ENCODE data around the gene AHNAK2. TPM values are rescaled to one million over a fixed set of nuclear protein-coding genes. Genes with fewer than 3 reads are reported as not detected.
"Not testable (repeated sequence)": the region's sequence is repeated elsewhere in the genome, so short reads cannot be mapped to it uniquely, and the experiment has no call there.

The AHNAK2 gene
- total and polyA plus RNA-seq, 2 donors = 0.42 to 3.8 TPM

DNA sequence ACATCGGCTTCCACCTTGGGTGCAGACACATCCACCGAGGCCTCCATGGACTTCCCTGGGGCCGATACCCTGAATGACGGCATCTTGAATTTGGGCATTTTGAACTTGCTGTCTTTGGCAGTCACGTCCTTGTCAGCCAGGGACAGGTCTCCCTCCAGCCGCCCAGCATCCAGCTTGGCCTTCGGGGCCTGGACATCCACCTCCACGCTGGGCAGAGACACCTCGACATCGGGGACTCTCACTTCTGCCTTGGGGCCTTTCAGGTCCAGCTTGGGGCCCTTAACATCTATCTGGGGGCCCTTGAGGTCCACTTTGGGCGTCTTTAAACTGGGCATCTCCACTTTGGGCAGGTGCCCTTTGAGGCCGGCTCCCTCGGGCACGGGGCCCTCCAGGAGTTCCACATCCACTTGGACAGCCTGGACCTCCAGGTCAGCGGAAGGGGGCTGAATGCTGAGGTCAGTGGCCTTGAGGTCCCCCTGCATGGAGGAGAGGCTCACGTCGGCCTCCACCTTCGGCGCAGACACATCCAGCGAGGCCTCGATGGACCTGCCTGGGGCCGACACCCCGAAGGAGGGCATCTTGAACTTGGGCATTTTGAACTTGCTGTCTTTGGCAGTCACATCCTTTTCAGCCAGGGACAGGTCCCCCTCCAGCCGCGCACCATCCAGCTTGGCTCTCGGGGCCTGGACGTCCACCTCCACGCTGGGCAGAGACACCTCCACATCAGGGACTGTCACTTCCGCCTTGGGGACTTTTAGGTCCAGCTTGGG lies 33.6 kb downstream of the AHNAK2 start:
- not testable (repeated sequence) for H3K4me3 ChIP-seq (ENCODE audit: low read length in 2 of 2); DNase-seq (ENCODE audit: low read depth in 6 of 9, low spot score in 9 of 9); H3K27ac ChIP-seq (ENCODE audit: low read depth in 1 of 2, low read length in 1 of 2); H3K4me1 ChIP-seq (ENCODE audit: control insufficient read depth in 2 of 2, insufficient read depth in 2 of 2, low read length in 2 of 2); H3K36me3 ChIP-seq (ENCODE audit: control insufficient read depth in 2 of 2, insufficient read depth in 2 of 2, low read length in 1 of 2); H3K9me3 ChIP-seq (ENCODE audit: control insufficient read depth in 2 of 2, insufficient read depth in 1 of 2, low read length in 1 of 2); H3K27me3 ChIP-seq (ENCODE audit: control insufficient read depth in 2 of 2, insufficient read depth in 1 of 2, low read length in 1 of 2)
- WGBS = 96% methylated on average over 29 of the region's 29 CpGs

DNA sequence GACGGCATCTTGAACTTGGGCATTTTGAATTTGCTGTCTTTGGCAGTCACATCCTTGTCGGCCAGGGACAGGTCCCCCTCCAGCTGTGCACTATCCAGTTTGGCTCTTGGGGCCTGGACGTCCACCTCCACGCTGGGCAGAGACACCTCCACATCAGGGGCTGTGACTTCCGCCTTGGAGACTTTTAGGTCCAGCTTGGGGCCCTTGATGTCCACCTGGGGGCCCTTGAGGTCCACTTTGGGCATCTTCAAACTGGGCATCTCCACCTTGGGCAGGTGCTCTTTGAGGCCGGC lies 34.2 kb downstream of the AHNAK2 start:
- not testable (repeated sequence) for H3K36me3 ChIP-seq (ENCODE audit: control insufficient read depth in 2 of 2, insufficient read depth in 2 of 2, low read length in 1 of 2); H3K4me3 ChIP-seq (ENCODE audit: low read length in 2 of 2); DNase-seq (ENCODE audit: low read depth in 6 of 9, low spot score in 9 of 9); H3K4me1 ChIP-seq (ENCODE audit: control insufficient read depth in 2 of 2, insufficient read depth in 2 of 2, low read length in 2 of 2); H3K9me3 ChIP-seq (ENCODE audit: control insufficient read depth in 2 of 2, insufficient read depth in 1 of 2, low read length in 1 of 2); H3K27ac ChIP-seq (ENCODE audit: low read depth in 1 of 2, low read length in 1 of 2)
- WGBS = 96% methylated on average over 6 of the region's 6 CpGs
- peaks cover 0 to 13% of the 10 kb centered on the region in 2 donors for H3K27me3 ChIP-seq (ENCODE audit: control insufficient read depth in 2 of 2, insufficient read depth in 1 of 2, low read length in 1 of 2)

DNA sequence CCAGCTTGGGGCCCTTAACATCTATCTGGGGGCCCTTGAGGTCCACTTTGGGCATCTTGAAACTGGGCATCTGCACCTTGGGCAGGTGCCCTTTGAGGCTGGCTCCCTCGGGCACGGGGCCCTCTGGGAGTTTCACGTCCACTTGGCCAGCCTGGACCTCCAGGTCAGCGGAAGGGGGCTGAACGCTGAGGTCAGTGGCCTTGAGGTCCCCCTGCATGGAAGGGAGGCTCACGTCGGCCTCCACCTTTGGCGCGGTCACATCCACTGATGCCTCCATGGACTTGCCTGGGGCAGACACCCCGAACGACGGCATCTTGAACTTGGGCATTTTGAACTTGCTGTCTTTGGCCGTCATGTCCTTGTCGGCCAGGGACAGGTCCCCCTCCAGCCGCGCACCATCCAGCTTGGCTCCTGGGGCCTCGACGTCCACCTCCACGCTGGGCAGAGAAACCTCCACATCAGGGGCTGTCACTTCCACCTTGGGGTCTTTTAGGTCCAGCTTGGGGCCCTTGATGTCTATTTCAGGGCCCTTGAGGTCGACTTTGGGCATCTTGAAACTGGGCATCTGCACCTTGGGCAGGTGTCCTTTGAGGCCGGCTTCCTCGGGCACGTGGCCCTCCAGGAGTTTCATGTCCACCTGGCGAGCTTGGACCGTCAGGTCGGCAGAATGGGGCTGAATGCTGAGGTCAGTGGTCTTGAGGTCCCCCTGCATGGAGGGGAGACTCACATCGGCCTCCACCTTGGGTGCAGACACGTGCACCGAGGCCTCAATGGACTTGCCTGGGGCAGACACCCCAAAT lies 34.8 kb downstream of the AHNAK2 start:
- not testable (repeated sequence) for DNase-seq (ENCODE audit: low read depth in 6 of 9, low spot score in 9 of 9); H3K36me3 ChIP-seq (ENCODE audit: control insufficient read depth in 2 of 2, insufficient read depth in 2 of 2, low read length in 1 of 2); H3K4me1 ChIP-seq (ENCODE audit: control insufficient read depth in 2 of 2, insufficient read depth in 2 of 2, low read length in 2 of 2)

DNA sequence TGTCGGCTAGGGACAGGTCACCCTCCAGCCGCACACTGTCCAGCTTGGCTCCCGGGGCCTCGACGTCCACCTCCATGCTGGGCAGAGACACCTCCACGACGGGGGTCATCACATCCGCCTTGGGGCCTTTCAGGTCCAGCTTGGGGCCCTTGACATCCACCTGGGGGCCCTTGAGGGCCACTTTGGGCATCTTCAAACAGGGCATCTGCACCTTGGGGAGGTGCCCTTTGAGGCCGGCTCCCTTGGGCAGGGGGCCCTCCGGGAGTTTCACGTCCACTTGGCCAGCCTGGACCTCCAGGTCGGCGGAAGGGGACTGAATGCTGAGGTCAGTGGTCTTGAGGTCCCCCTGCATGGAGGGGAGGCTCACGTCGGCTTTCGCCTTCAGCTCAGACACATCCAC lies 35.6 kb downstream of the AHNAK2 start:
- peaks cover 0 to 24% of the 10 kb centered on the region in 2 donors for H3K27me3 ChIP-seq (ENCODE audit: control insufficient read depth in 2 of 2, insufficient read depth in 1 of 2, low read length in 1 of 2)
- no peak overlapping the region for H3K4me3 ChIP-seq (ENCODE audit: low read length in 2 of 2)
- DNase-seq (ENCODE audit: low read depth in 6 of 9, low spot score in 9 of 9) = no peak
- H3K9me3 ChIP-seq (ENCODE audit: control insufficient read depth in 2 of 2, insufficient read depth in 1 of 2, low read length in 1 of 2) = peaks cover 0 to 1% of the 10 kb centered on the region in 2 donors
- 97% methylated on average over 16 of the region's 16 CpGs for WGBS
- no peaks in the 10 kb centered on the region for H3K36me3 ChIP-seq (ENCODE audit: control insufficient read depth in 2 of 2, insufficient read depth in 2 of 2, low read length in 1 of 2)
- no peaks in the 10 kb centered on the region for H3K4me1 ChIP-seq (ENCODE audit: control insufficient read depth in 2 of 2, insufficient read depth in 2 of 2, low read length in 2 of 2)
- H3K27ac ChIP-seq (ENCODE audit: low read depth in 1 of 2, low read length in 1 of 2) = no peak overlapping the region

More for the DNA sequence above, 34.8 kb downstream of the AHNAK2 start:
- H3K4me3 ChIP-seq (ENCODE audit: low read length in 2 of 2); H3K27ac ChIP-seq (ENCODE audit: low read depth in 1 of 2, low read length in 1 of 2); H3K9me3 ChIP-seq (ENCODE audit: control insufficient read depth in 2 of 2, insufficient read depth in 1 of 2, low read length in 1 of 2): not testable (repeated sequence)
- WGBS = 95% methylated on average over 29 of the region's 29 CpGs
- peaks cover 0 to 17% of the 10 kb centered on the region in 2 donors for H3K27me3 ChIP-seq (ENCODE audit: control insufficient read depth in 2 of 2, insufficient read depth in 1 of 2, low read length in 1 of 2)

DNA sequence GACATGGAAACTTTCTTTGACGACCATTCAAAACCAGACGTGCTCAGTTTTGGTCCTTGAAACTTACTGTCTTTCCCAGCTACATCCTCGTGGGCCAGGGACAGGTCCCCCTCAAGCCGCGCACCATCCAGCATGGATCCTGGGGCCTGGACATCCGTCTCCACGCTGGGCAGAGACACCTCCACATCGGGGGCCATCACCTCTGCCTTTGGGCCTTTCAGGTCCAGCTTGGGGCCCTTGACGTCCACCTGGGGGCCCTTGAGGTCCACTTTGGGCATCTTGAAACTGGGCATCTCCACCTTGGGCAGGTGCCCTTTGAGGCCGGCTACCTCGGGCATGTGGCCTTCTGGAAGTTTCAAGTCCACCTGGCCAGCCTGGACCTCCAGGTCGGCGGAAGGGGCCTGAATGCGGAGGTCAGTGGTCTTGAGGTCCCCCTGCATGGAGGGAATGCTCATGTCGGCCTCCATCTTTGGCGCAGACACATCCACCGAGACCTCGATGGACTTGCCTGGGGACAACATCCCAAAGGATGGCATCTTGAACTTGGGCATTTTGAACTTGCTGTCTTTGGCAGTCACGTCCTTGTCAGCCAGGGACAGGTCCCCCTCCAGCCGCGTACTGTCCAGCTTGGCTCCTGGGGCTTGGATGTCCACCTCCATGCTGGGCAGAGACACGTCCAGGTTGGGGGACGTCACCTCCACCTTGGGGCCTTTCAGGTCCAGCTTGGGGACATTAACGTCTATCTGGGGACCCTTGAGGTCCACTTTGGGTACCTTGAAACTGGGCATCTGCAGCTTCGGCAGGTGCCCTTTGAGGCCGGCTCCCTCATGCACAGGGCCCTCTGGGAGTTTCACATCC lies 36.4 kb downstream of the AHNAK2 start:
- Histone ChIP-seq H3K9me3 (ENCODE audit: control insufficient read depth in 2 of 2, insufficient read depth in 1 of 2, low read length in 1 of 2) (peaks cover 0 to 1% of the 10 kb centered on the region in 2 donors), H3K36me3 (ENCODE audit: control insufficient read depth in 2 of 2, insufficient read depth in 2 of 2, low read length in 1 of 2) (no peaks in the 10 kb centered on the region), H3K27me3 (ENCODE audit: control insufficient read depth in 2 of 2, insufficient read depth in 1 of 2, low read length in 1 of 2) (peaks cover 0 to 29% of the 10 kb centered on the region in 2 donors), H3K4me1 (ENCODE audit: control insufficient read depth in 2 of 2, insufficient read depth in 2 of 2, low read length in 2 of 2) (no peaks in the 10 kb centered on the region), H3K4me3 (ENCODE audit: low read length in 2 of 2) (no peak overlapping the region), H3K27ac (ENCODE audit: low read depth in 1 of 2, low read length in 1 of 2) (no peak overlapping the region)
- DNase-seq (ENCODE audit: low read depth in 6 of 9, low spot score in 9 of 9) = no peak
- 96% methylated on average over 26 of the region's 26 CpGs for WGBS

DNA sequence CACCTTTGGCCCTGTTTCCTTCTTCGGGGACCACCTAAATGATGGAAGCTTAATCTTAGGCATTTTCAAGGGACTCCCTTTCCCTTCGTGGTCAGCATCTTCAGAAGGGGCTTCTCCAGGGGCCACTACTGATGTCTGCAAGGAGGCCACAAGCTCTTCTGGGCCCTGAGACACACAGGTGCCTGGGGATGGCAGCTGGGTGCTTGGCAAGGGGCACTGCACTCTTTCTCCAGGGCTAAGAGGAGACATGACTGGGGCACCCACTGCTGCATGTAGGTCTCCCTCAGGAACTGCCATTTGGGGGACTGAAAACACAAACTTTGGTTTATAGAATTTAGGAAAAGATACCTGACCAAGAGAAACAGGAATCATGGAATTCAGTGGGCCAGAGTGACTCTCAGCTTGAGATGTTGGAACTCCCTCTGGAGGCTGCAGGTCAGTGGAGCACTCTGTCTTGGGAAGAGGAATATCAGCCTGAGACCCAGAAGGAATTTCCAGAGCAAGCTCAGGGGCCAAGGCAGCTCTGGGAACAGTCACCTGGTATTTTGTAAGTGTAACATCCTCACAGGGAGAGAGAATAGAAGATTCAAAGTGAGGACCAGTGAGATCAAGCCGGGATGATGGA lies 37.5 kb downstream of the AHNAK2 start:
- Histone ChIP-seq H3K27ac (ENCODE audit: low read depth in 1 of 2, low read length in 1 of 2) (no peak overlapping the region), H3K4me3 (ENCODE audit: low read length in 2 of 2) (no peak overlapping the region), H3K9me3 (ENCODE audit: control insufficient read depth in 2 of 2, insufficient read depth in 1 of 2, low read length in 1 of 2) (peaks cover 0 to 1% of the 10 kb centered on the region in 2 donors), H3K4me1 (ENCODE audit: control insufficient read depth in 2 of 2, insufficient read depth in 2 of 2, low read length in 2 of 2) (no peaks in the 10 kb centered on the region), H3K27me3 (ENCODE audit: control insufficient read depth in 2 of 2, insufficient read depth in 1 of 2, low read length in 1 of 2) (peaks cover 0 to 40% of the 10 kb centered on the region in 2 donors), H3K36me3 (ENCODE audit: control insufficient read depth in 2 of 2, insufficient read depth in 2 of 2, low read length in 1 of 2) (no peaks in the 10 kb centered on the region)
- 90% methylated on average over 3 of the region's 3 CpGs for WGBS
- DNase-seq (ENCODE audit: low read depth in 6 of 9, low spot score in 9 of 9) = no peak

DNA sequence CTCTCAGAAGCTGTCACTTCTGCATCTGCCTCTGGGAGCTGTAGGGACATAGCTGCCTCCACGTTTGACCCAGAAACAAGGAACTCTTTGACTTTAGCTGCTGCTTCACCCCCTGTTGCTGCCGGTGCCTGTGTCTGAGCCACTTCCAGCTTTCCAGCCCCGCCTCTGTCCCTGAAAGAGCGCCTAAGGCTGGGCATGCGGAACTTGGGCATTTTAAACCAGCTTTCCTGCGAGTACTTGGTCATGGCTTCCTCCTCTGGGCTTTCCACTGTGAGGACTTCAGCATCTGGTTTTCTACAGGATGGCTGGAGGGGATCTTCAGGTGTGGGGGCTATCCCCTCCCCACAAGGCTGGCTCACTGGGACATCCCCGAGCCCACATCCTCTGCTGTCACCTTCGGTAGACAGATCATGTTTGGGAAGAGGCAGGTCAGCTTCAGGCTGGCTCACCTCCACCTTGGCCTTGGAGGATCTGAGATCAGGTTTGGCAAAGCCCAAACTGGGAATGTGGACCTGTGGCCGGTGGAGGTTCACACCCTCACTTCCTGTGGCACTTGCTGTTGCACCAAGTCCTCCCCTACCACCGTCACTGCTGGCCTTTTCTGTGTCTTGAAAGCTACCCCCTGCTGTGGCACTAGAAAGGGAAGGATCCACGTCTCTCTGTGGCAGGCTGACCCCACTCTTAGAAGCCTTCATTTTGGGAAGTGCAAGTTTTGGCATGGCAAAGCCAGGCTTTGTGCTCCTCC lies 38.3 kb downstream of the AHNAK2 start:
- no peaks in the 10 kb centered on the region for H3K36me3 ChIP-seq (ENCODE audit: control insufficient read depth in 2 of 2, insufficient read depth in 2 of 2, low read length in 1 of 2)
- DNase-seq (ENCODE audit: low read depth in 6 of 9, low spot score in 9 of 9) = no peak
- H3K4me3 ChIP-seq (ENCODE audit: low read length in 2 of 2) = no peak overlapping the region
- WGBS = 89% methylated on average over 11 of the region's 11 CpGs
- H3K9me3 ChIP-seq (ENCODE audit: control insufficient read depth in 2 of 2, insufficient read depth in 1 of 2, low read length in 1 of 2) = peaks cover 0 to 1% of the 10 kb centered on the region in 2 donors
- no peaks in the 10 kb centered on the region for H3K4me1 ChIP-seq (ENCODE audit: control insufficient read depth in 2 of 2, insufficient read depth in 2 of 2, low read length in 2 of 2)
- H3K27ac ChIP-seq (ENCODE audit: low read depth in 1 of 2, low read length in 1 of 2) = no peak overlapping the region
- H3K27me3 ChIP-seq (ENCODE audit: control insufficient read depth in 2 of 2, insufficient read depth in 1 of 2, low read length in 1 of 2) = peaks cover 0 to 47% of the 10 kb centered on the region in 2 donors

DNA sequence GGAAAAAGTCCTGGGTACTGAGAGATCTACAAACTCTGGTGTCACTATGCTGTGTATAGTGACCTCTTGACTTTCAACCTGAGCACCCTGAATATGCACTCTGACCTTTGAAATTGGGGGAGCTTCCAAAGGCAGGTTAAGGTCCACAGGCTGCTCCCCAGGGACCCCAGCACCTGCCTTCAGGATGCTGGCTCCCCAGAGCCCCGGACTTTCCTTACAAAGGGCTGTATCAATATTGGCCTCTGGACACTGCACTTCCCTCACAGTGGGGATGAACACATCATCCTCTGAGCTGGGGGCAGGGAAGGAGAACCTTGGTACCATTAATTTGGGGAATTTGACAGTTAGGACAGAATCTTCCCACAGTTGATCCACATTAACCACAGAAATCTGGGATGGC lies 39.2 kb downstream of the AHNAK2 start:
- H3K4me3 ChIP-seq (ENCODE audit: low read length in 2 of 2) = no peak overlapping the region
- 95% methylated on average over 1 of the region's 1 CpG for WGBS
- H3K27ac ChIP-seq (ENCODE audit: low read depth in 1 of 2, low read length in 1 of 2) = no peak overlapping the region
- H3K4me1 ChIP-seq (ENCODE audit: control insufficient read depth in 2 of 2, insufficient read depth in 2 of 2, low read length in 2 of 2) = no peaks in the 10 kb centered on the region
- H3K9me3 ChIP-seq (ENCODE audit: control insufficient read depth in 2 of 2, insufficient read depth in 1 of 2, low read length in 1 of 2) = peaks cover 0 to 1% of the 10 kb centered on the region in 2 donors
- DNase-seq (ENCODE audit: low read depth in 6 of 9, low spot score in 9 of 9) = no peak
- H3K36me3 ChIP-seq (ENCODE audit: control insufficient read depth in 2 of 2, insufficient read depth in 2 of 2, low read length in 1 of 2) = no peaks in the 10 kb centered on the region
- H3K27me3 ChIP-seq (ENCODE audit: control insufficient read depth in 2 of 2, insufficient read depth in 1 of 2, low read length in 1 of 2) = peaks cover 0 to 56% of the 10 kb centered on the region in 2 donors

Data from thymus (tissue), 11 donors.